Activated CD8-positive, alpha-beta memory T cell treated with anti-CD3 and anti-CD28 coated beads for 1 hour (primary cell): ENCODE measurements around the gene VPS13C.
A peak's percentile ranks its signal among the peaks of the same experiment; 100 is the strongest.

Source experiments
- DNase-seq, 2 donors: peaks; one replicate each; pipeline ENCODE4 v3.0.0-alpha.2; 2020; ENCODE audit warnings: low read depth in 1 of 2; ENCODE audit errors: extremely low read depth in 1 of 2

The VPS13C gene

GRCh38 chr15:61879219-61879618 lies 181.0 kb downstream of the VPS13C start:
- no peak for DNase-seq

DNA sequence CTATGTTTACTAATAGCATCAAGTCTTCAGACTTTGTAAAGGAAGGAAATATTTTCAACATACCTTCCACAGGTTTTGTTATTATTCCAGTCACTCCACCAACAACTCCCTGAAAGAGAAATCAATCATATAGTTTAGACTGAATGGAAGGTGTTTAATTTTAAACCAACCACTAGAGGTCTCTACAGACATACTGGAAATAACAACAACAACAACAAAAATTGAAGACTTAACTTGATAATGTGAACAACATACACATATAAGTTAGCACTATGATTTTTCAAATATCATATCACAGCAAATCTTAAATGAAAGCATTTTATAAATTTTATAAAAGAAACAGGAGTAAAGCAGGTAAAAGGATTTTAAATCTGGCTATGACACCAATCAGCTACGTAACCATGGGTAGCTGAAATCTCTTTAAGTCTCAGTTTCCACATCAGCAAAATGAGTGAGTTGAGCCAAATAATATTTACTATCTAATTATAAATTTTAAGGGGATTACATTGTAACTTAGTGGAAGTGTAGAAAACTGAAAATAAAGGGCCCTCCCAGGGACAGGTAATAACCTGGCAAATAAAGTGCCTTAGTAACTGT lies 188.2 kb downstream of the VPS13C start:
- DNase-seq = no peak

- no peak for DNase-seq
Observed at GRCh38 chr15:61869656-61870055, 190.6 kb downstream of the VPS13C start.

DNA sequence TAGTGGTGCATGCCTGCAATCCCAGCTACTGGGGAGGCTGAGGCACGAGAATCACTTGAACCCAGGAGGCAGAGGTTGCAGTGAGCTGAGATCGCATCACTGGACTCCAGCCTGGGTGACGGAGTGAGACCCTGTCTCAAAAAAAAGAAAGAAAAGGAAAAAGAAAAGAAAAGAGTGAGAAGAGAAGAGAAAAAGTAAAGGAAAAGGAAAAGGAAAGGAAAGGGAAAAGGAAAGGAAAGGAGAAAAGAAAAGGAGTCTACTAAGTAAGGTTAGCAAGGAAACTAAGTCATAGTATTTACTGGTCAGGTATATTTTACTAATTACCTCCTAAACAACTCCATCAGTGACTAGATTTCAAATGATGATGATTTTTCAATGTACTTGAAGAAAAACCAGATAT lies 198.3 kb downstream of the VPS13C start:
- DNase-seq = no peak

- no peak for DNase-seq
Observed at GRCh38 chr15:61857169-61857829, 202.9 kb downstream of the VPS13C start.

GRCh38 chr15:61856295-61856694 lies 204.0 kb downstream of the VPS13C start:
- no peak for DNase-seq

DNA sequence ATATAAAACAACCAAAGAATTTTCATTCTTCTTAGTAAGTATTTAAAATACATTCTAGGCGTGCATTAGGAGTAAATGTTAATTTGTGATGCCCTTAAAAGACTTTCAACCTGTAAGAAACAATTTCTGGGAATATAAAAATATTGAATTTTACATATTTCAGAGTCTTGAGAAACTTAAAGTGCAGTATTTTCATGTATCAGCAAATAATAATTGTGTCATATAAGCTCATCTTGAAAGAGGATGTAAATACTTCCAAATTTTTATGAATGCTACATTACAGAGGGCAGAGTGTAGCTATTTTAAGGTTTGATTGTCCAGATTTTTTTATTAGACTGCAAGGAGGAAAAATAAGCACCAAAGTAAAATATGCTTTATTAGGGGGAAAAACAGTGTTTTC lies 207.1 kb downstream of the VPS13C start:
- no peak for DNase-seq

DNA sequence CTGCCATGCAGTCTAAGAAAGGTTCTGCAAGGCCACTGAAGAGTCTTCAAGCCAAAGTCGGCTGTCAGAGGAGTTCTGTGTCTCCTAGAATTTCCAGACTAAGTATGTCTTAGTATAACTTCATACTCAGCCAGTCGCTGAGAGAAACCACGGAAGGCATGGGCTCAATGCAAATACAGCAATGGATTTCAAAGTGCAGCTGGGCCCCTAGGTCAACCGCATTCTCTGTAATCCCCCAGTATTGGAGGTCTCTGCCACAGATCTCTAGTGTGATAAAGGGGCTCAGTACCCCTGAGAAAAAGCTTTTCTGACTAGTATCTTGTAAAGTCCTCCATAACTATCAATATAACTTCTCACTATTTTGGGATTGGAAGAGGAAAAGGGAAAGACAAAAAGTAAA lies 208.3 kb downstream of the VPS13C start:
- no peak for DNase-seq

- no peak for DNase-seq
Observed at GRCh38 chr15:61849447-61849846, 210.8 kb downstream of the VPS13C start.

DNA sequence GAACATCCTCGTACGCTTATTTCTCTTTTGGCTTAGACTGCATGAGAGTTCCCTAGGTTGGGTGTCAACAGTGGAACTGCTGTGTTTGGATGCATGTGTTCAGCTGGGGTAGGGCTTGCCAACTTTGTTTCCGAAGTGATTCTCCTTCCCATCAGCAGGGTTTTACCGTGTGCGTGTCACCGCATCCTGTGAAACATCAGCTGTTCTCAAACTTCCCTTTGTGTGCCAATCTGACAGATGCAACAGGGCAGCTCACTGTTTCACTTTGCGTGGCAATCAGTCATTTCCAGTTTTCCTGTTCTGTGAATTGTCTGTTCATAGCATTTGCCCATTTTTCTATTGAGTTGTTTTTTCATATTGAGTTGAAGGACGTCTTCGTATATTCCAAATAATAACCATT lies 218.8 kb downstream of the VPS13C start:
- DNase-seq = no peak

DNA sequence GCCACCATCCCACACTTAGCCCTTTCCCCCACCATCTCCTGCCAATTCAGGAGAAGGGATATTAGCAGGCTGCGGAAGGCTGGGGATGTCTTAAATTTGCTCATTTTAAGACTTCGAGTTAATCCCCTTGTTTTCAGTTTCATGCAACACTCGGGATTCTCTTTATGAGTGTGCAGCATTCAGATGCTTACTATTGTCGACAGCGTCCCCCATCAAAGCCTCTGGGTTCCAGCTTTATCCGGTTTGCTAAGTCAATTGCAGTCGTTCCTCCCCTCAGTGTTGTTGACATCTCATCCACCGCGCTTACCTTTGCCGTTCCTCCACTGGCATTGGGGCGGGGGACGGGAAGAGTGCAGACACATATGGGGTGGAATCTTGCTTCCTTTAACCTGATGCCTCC lies 220.2 kb downstream of the VPS13C start:
- DNase-seq = no peak

GRCh38 chr15:61839546-61839945 lies 220.7 kb downstream of the VPS13C start:
- no peak for DNase-seq

DNA sequence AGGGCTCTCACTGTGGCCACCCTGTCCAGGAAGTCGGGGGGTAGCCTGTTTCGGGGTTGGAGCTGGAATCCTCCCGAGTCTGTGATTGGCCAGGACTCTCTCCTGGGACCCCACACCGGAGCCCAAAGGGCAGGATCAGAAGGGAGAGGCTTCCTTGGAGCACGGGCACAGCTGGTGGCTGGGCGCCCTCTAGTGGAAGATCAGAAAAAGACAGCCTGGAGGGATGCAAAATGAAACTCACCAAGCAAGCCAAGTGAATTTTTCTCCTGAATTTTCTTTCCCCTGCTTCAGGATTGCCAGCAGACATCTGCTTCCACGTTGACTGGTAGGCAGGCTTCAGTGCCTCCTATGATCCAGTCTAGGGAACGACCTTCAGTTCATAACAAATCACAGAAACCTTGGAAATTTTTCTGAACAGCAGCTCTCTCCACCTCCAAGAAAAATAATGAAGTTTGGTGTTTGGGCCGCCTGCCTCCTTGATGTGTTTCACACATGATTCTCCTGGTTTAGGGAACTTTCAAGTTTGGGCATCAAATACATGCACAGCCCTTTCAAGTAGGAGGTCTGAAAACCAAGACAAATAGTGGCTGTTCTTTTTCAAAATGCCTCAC lies 224.6 kb downstream of the VPS13C start:
- DNase-seq = peak; percentile 10 to 34

GRCh38 chr15:61835029-61835428 lies 225.2 kb downstream of the VPS13C start:
- no peak for DNase-seq

DNA sequence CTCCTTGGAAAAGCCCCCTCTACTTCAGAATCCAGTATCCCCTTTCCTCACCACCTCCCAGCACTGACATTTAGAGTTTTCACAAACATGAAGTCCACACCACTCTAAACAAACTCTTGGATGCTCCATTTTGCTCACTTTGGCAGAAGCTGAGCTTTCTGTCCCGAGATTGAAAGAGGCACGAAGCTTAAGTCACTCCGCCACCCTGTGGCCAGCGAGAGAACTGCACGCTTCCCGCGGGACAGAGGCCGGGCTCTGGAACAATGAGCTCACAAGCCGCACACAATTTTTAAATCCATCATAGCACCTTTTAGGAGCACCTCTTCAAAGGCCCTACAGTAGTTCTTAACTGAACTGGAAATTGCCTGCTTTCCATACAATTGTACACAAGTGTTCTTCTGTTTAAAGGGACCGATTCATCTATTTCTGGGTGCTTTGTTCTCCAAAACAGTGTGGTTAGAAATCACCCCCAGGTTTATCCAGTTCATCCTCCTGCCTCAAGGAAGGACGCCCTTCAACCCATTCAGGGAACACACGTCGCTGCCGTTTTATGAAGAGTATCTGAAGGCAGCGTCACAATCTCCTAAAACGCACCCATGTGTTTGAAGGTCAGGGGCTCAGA lies 226.1 kb downstream of the VPS13C start:
- DNase-seq = peak; percentile 9 to 53

GRCh38 chr15:61832223-61832622 lies 228.0 kb downstream of the VPS13C start:
- DNase-seq = no peak

- no peak for DNase-seq
Observed at GRCh38 chr15:61831505-61831921, 228.7 kb downstream of the VPS13C start.

DNA sequence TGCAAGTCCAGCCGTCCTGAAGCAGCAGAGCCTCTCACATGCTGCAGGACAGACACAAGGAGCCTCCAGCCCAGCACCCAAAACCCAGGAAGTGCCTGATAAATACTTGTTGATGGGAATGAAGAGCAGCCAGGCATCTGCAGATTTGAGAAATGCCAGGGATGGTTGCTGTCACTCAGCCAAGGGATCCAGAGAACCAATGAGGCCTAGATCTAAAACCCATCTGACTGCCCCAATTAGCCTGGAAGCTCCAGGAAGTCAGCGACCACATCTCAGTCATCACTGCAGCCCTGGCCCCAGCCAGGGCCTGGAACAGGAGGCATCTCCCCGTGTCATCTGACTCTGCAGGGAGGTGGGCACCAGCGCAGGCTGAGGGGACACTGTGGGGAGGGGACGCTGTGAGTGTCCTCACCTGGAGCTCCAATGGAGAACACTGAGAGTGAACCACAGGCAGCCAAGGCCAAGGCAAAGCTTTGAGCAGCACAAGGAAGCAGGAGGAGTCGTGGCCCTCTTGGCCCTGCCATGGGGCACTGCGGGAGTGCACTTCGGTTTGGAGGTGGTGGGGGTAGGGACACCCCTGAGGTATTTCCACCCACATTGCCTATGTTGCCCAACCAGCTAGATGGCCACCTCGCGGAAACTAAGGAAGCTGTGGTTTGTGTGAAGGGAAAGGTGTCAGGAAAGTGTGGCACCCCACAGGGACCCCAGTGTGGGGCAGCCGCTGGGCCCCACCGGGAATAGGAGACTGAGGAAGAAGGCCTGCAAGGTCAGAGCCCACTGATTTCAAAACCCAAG lies 229.5 kb downstream of the VPS13C start:
- DNase-seq = no peak

- no peak for DNase-seq
Observed at GRCh38 chr15:61829514-61829889, 230.7 kb downstream of the VPS13C start.

DNA sequence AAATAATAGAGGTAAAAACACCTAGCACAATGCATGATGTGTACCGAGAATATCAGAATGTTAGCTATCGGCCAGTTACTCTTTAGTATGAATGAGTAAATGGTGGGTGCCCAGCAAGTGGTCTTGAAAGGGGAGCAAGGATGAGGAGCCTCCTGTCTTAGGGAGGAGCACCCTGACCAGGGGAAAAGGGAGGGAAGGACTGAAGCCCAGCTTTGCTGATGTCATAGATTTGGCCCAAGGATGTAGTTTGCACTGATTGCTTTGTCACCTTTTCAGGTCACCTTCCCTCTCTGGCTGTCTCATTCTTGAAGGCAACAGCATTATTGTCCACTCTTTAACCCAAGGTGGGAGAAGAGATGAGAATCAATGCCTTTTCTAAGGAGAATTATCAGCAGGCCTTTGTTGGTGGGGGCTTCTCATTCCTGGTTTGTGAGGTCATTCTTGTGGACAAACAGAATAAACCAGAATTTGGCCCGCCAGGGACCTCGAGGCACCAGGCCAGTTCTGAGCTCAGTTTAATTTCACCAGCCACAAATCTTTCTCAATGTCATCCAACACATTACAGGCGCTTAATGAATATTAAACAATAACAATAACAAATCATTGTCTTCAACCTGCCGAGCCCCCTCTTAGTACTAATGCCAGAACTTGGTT lies 231.3 kb downstream of the VPS13C start:
- no peak for DNase-seq

DNA sequence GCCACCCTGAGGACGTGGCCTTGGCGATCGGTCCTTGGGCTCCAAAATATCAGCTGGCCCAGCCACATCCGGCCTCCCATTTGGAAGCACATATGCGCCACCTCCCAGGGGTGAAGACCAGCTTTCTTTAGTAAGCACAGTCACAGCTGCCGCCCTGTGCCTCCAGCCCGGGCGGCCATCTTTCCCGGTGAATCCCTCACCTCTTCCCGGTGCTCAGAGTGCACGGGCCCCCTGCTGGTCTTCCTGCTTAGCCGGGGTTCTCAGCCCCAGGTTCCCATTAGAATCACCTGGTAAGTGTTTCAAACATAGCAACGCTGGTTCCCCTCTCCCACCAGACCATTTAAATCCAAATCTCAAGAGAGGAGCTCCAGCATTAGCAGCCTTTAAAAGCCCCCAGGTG lies 232.2 kb downstream of the VPS13C start:
- no peak for DNase-seq
